CD4-positive, CD25-positive, alpha-beta regulatory T cell (primary cell): Measurements from ENCODE around the gene MEGF6. TPM values are rescaled to one million over a fixed set of nuclear protein-coding genes. Genes with fewer than 3 reads are reported as not detected.
A peak's percentile ranks its signal among the peaks of the same experiment; 100 is the strongest.
"Not testable (repeated sequence)": the region's sequence is repeated elsewhere in the genome, so short reads cannot be mapped to it uniquely, and the experiment has no call there.

Source experiments
- ATAC-seq, 2 donors: fragments of 150-1000 bp; cut with Tn5 transposase; one replicate each; pipeline ENCODE4 v1.10.0; 2021; ENCODE audit warnings: low read depth in 2 of 2, moderate number of reproducible peaks in 2 of 2, moderate library complexity in 1 of 2
- DNase-seq, 3 donors: peaks; one replicate each; pipeline versions ENCODE4 v3.0.0 to v3.0.0-alpha.2; 2012 to 2022; ENCODE audit warnings: mixed read lengths in 1 of 3
- H3K27ac ChIP-seq: one replicate; pipeline ENCODE4 v1.7.0; 2013; ENCODE audit warnings: mild to moderate bottlenecking, low read length; ENCODE audit not compliant: insufficient read depth, poor library complexity, severe bottlenecking
- H3K27me3 ChIP-seq: one replicate; pipeline ENCODE4 v1.7.0; 2013; ENCODE audit warnings: low read length; ENCODE audit not compliant: control insufficient read depth, insufficient read depth
- H3K36me3 ChIP-seq: one replicate; pipeline ENCODE4 v1.7.0; 2013; ENCODE audit warnings: mild to moderate bottlenecking, low read length, moderate library complexity; ENCODE audit not compliant: control insufficient read depth, insufficient read depth
- H3K4me1 ChIP-seq: 2 replicates; pipeline ENCODE4 v1.7.0; 2013; ENCODE audit warnings: mild to moderate bottlenecking, low read length; ENCODE audit not compliant: insufficient read depth, control insufficient read depth, poor library complexity, severe bottlenecking
- H3K4me3 ChIP-seq: one replicate; pipeline ENCODE4 v1.7.0; 2013; ENCODE audit warnings: low read depth, mild to moderate bottlenecking, low read length, moderate library complexity
- H3K9me3 ChIP-seq, 2 experiments: 1 replicate in 1 of 2; 2 replicates in 1 of 2; pipeline ENCODE4 v1.7.0; 2013; ENCODE audit warnings: low read length in 2 of 2, mild to moderate bottlenecking in 1 of 2, moderate library complexity in 1 of 2; ENCODE audit not compliant: control insufficient read depth in 2 of 2
- H3K27ac Mint-ChIP-seq, 3 donors: one replicate each; pipeline ENCODE4 v1.8.0; 2020 to 2022; ENCODE audit warnings: mild to moderate bottlenecking in 3 of 3, mixed read lengths in 3 of 3, moderate library complexity in 2 of 3
- H3K27me3 Mint-ChIP-seq: one replicate; pipeline ENCODE4 v1.8.0; 2022; ENCODE audit warnings: mild to moderate bottlenecking, mixed read lengths
- H3K36me3 Mint-ChIP-seq: one replicate; pipeline ENCODE4 v1.8.0; 2020; ENCODE audit warnings: mixed read lengths
- H3K4me1 Mint-ChIP-seq, 4 donors: one replicate each; pipeline ENCODE4 v1.8.0; 2020 to 2022; ENCODE audit warnings: mixed read lengths in 4 of 4, mild to moderate bottlenecking in 1 of 4
- H3K4me3 Mint-ChIP-seq, 4 donors: one replicate each; pipeline ENCODE4 v1.8.0; 2020 to 2022; ENCODE audit warnings: mild to moderate bottlenecking in 4 of 4, mixed read lengths in 4 of 4, moderate library complexity in 3 of 4
- H3K9me3 Mint-ChIP-seq, 7 donors: one replicate each; pipeline ENCODE4 v1.8.0; 2020 to 2022; ENCODE audit warnings: mixed read lengths in 7 of 7, mild to moderate bottlenecking in 3 of 7, moderate library complexity in 2 of 7
- polyA plus RNA-seq, 4 donors: library from polyadenylated mRNA; unstranded; fragments of 300-500 nt; fragmentation: Illumina TruSeq; gene quantifications; one replicate each; pipeline ENCODE4 v1.2.3, GENCODE V29; 2021
- total RNA-seq: library from RNA; stranded (reverse); gene quantifications from one replicate; pipeline ENCODE4 v1.2.3, GENCODE V29; 2022

The MEGF6 gene
- total and polyA plus RNA-seq, 5 donors from 2014 or later = 4.7 to 123 (median 6.8) TPM

DNA sequence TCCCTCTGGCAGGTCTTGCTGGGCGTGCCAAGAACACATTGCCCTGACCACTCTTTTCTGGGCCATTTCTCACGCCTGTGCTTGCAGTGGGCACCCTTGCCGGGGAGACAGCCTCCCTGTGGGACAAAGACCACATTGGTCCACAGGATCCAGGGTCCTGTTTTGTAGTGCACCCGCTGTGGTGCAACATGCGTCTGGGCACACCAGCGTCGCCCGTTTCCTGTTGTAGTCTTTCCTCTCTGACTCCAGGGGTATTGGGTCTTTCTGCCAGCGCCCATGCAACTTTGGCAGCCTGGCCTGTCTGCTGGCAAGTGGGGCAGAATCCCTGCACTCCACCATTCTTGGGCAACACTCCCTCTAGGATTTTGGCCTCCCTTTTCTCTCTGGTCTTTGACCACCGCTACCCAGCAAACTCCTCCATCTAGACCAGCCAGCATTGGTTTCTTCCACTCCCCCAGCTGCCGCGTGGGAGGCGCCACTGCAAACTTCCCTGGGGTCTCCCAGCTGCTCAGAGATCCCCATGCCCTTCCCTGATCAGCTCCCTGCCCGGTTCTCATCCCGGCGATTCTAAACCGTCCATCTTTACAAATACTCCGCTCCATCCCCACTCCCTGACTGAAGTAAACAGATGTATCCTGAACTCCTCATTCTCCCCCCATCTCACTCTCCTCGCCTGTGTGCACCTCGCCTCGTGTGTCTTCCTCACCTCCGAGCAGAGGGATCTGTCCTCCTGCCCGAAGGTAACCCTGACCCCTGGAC, 12.3 kb upstream of the MEGF6 start:
- Histone ChIP-seq H3K4me1 (peaks cover 32% of the 10 kb centered on the region), H3K27me3 (no peaks in the 10 kb centered on the region), H3K27ac (peak overlapping the region; percentile 74), H3K36me3 (peaks cover 15% of the 10 kb centered on the region), H3K9me3 (no peaks in the 10 kb centered on the region), H3K4me3 (peak overlapping the region; percentile 64)
- H3K4me1 Mint-ChIP-seq = peaks cover 11 to 55% (median 34%) of the 10 kb centered on the region in 4 donors
- peak overlapping the region; percentile 93 to 99 (median 99) for H3K27ac Mint-ChIP-seq
- H3K27me3 Mint-ChIP-seq = no peaks in the 10 kb centered on the region
- ATAC-seq (no peak), DNase-seq (no peak)
- H3K4me3 Mint-ChIP-seq = peak overlapping the region; percentile 97 to 100 (median 98)
- H3K36me3 Mint-ChIP-seq = peaks cover 7% of the 10 kb centered on the region
- H3K9me3 Mint-ChIP-seq = no peaks in the 10 kb centered on the region

DNA sequence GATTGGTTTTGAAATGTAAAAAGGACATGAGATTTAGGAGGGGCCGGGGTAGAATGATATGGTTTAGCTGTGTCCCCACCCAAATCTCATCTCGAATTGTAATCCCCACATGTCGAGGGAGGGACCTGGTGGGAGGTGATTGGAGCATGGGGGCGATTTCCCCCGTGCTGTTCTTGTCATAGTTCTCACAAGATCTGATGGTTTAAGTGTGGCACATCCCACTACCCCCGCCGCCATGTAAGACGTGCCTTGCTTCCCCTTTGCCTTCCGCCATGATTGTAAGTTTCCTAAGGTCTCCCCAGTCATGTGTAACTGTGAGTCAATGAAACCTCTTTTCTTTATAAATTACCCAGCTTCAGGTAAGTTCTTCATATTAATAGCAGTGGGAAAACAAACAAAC, 10.8 kb upstream of the MEGF6 start:
- H3K27ac Mint-ChIP-seq = peak overlapping the region; percentile 52 to 93 (median 92)
- H3K4me3 Mint-ChIP-seq = peak overlapping the region; percentile 86 to 99 (median 97)
- H3K36me3 Mint-ChIP-seq, H3K27ac ChIP-seq, H3K36me3 ChIP-seq, H3K27me3 Mint-ChIP-seq, H3K9me3 ChIP-seq, H3K9me3 Mint-ChIP-seq, H3K27me3 ChIP-seq, ATAC-seq, DNase-seq, H3K4me3 ChIP-seq: not testable (repeated sequence)
- peaks cover 11 to 55% (median 34%) of the 10 kb centered on the region in 4 donors for H3K4me1 Mint-ChIP-seq
- peaks cover 32% of the 10 kb centered on the region for H3K4me1 ChIP-seq

DNA sequence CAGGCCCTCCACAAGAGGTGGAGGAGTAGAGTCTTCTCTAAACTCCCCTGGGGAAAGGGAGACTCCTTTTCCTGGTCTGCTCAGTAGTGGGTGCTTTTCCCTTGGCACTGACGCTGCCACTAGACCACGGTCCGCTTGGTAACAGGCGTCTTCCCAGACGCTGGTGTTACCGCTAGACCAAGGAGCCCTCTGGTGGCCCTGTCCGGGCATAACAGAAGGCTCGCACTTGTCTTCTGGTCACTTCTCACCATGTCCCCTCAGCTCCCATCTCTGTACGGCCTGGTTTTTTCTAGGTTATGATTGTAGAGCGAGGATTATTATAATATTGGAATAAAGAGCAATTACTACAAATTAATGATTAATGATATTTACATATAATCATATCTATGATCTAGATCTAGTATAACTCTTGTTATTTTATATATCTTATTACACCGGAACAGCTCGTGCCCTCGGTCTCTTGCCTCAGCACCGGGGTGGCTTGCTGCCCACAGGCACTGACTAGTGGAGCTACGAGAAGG, 9.9 kb upstream of the MEGF6 start:
- not testable (repeated sequence) for ATAC-seq, H3K27me3 ChIP-seq, H3K27me3 Mint-ChIP-seq, H3K36me3 Mint-ChIP-seq, DNase-seq, H3K27ac ChIP-seq, H3K4me3 ChIP-seq, H3K9me3 Mint-ChIP-seq, H3K9me3 ChIP-seq, H3K36me3 ChIP-seq
- Mint-ChIP-seq H3K4me3 (peak overlapping the region in 3 of 4 donors; percentile 5 to 97 (median 46)), H3K4me1 (peaks cover 10 to 54% (median 32%) of the 10 kb centered on the region in 4 donors), H3K27ac (peak overlapping the region in 1 of 3 donors; percentile 93)
- peaks cover 32% of the 10 kb centered on the region for H3K4me1 ChIP-seq

DNA sequence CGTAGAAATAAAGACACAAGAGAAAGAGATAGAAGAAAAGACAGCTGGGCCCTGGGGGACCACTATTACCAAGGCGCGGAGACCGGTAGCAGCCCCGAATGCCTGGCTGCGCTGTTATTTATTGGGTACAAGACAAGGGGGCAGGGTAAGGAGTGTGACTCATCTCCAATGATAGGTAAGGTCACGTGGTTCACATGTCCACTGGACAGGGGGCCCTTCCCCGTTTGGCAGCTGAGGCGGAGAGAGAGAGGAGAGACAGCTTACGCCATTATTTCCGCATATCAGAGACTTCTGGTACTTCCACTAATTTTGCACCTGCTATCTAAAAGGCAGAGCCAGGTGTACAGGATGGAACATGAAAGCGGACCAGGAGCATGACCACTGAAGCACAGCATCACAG, 9.4 kb upstream of the MEGF6 start:
- Histone ChIP-seq H3K36me3 (no peaks in the 10 kb centered on the region), H3K9me3 (no peaks in the 10 kb centered on the region), H3K27me3 (no peaks in the 10 kb centered on the region), H3K4me3 (no peak overlapping the region), H3K27ac (no peak overlapping the region), H3K4me1 (peaks cover 27% of the 10 kb centered on the region)
- Mint-ChIP-seq H3K27me3 (no peaks in the 10 kb centered on the region), H3K4me3 (no peak overlapping the region), H3K36me3 (peaks cover 1% of the 10 kb centered on the region), H3K4me1 (peaks cover 5 to 49% (median 27%) of the 10 kb centered on the region in 4 donors), H3K27ac (peak overlapping the region in 1 of 3 donors; percentile 71), H3K9me3 (no peaks in the 10 kb centered on the region)
- DNase-seq (no peak), ATAC-seq (no peak)

DNA sequence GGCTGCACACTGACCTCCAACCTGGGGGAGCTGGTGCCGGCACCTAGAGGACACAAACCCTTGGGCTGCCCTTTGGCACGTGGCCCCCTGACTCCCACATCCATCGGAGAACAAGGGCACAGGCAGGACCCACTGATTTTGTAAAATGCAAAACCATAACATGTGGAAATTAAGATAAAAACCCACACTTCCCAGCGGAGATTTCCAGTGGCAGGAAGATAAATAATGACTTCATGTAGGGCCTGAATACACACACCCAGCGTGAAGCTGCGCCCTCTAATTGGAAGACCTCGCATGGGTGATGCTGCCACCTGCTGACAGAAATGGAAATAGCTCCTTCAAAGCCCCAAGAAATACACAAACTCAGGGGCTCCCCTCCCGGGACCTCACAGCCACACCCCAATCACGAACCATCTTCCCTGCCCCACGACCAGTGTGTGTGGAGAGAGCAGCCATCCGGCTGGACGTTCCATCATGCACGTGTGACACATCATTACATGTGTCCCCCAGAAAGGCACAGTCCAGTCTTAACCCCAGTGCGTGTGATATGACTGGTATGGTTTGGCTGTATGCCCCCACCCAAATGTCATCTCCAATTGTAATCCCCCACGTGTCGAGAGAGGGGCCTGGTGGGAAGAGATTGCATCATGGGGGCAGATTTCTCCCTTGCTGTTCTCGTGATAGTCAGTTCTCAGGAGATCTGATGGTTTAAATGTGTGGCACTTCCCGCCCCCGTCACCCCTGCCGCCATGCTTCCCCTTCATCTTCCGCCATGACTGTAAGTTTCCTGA, 7.8 kb upstream of the MEGF6 start:
- Mint-ChIP-seq H3K4me3 (peak overlapping the region in 2 of 4 donors; percentile 35 to 37), H3K4me1 (peaks cover 5 to 41% (median 22%) of the 10 kb centered on the region in 4 donors), H3K9me3 (peaks cover 0 to 3% (median 0%) of the 10 kb centered on the region in 7 donors), H3K27ac (peak overlapping the region in 1 of 3 donors; percentile 32), H3K36me3 (no peaks in the 10 kb centered on the region), H3K27me3 (peaks cover 1% of the 10 kb centered on the region)
- no peaks in the 10 kb centered on the region for H3K36me3 ChIP-seq
- H3K4me3 ChIP-seq = no peak overlapping the region
- no peaks in the 10 kb centered on the region for H3K27me3 ChIP-seq
- H3K27ac ChIP-seq = no peak overlapping the region
- ATAC-seq (peak; percentile 77 to 79), DNase-seq (peak; percentile 66 to 81 (median 79))
- H3K4me1 ChIP-seq = peaks cover 21% of the 10 kb centered on the region
- no peaks in the 10 kb centered on the region for H3K9me3 ChIP-seq

DNA sequence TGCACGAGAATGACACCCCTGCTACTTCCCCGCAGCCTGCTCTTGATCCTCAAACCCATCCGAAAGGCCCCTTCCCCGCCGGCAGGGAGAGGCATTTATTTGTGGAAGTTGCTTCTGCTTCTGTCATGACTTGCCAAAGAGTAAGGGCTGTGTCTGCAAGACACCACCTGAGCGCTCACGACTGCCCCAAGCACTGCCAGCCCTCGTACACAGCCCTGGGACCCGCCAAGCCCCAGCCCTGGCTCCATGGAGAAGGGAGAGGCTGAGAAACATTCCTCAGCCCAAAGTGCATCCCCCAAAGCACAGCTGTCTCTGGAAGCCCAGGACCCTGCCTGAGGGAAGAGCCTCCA, 7.2 kb upstream of the MEGF6 start:
- H3K27me3 Mint-ChIP-seq = peaks cover 7% of the 10 kb centered on the region
- ATAC-seq (no peak), DNase-seq (no peak)
- no peaks in the 10 kb centered on the region for H3K36me3 Mint-ChIP-seq
- H3K4me1 Mint-ChIP-seq = peaks cover 5 to 36% (median 16%) of the 10 kb centered on the region in 4 donors
- H3K4me3 Mint-ChIP-seq = no peak overlapping the region
- Histone ChIP-seq H3K4me3 (no peak overlapping the region), H3K27me3 (no peaks in the 10 kb centered on the region), H3K36me3 (no peaks in the 10 kb centered on the region), H3K9me3 (no peaks in the 10 kb centered on the region), H3K27ac (no peak overlapping the region), H3K4me1 (peaks cover 15% of the 10 kb centered on the region)
- no peak overlapping the region for H3K27ac Mint-ChIP-seq
- peaks cover 0 to 3% (median 0%) of the 10 kb centered on the region in 7 donors for H3K9me3 Mint-ChIP-seq

DNA sequence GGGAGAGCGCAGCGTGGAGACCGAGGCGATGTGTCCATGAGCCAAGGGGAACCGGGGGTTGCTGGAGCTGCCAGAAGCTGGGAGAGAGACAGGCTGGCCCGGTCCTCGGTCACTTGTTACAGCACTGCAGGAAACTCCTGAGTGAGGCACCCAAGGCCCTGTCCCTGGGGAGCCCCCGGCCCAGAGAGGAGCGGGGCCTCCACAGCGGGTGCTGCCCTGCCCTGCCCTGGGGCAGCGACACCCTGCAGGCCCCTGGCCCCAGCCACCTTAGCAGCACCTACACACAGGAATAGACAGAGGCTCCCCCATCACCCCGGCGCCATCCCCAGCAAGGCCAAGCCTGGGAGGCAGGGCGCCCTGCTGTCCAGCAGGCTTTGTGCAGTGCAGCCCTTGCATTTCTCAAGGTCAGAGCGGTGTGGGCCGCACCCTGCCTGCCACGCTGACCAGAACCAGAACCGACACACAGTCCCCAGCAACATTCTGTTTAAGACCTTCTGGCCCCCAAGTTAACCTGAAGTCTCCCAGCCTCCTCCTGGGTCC, 6.6 kb upstream of the MEGF6 start:
- peak overlapping the region in 1 of 3 donors; percentile 13 for H3K27ac Mint-ChIP-seq
- Histone ChIP-seq H3K4me3 (no peak overlapping the region), H3K27me3 (no peaks in the 10 kb centered on the region), H3K9me3 (no peaks in the 10 kb centered on the region), H3K27ac (no peak overlapping the region), H3K36me3 (no peaks in the 10 kb centered on the region), H3K4me1 (peaks cover 9% of the 10 kb centered on the region)
- no peak overlapping the region for H3K4me3 Mint-ChIP-seq
- DNase-seq (no peak), ATAC-seq (no peak)
- H3K36me3 Mint-ChIP-seq = no peaks in the 10 kb centered on the region
- H3K9me3 Mint-ChIP-seq = peaks cover 0 to 3% (median 0%) of the 10 kb centered on the region in 7 donors
- peaks cover 13% of the 10 kb centered on the region for H3K27me3 Mint-ChIP-seq
- H3K4me1 Mint-ChIP-seq = peaks cover 5 to 29% (median 12%) of the 10 kb centered on the region in 4 donors
